Measurements from ENCODE around the gene PCP4L1.

DNA sequence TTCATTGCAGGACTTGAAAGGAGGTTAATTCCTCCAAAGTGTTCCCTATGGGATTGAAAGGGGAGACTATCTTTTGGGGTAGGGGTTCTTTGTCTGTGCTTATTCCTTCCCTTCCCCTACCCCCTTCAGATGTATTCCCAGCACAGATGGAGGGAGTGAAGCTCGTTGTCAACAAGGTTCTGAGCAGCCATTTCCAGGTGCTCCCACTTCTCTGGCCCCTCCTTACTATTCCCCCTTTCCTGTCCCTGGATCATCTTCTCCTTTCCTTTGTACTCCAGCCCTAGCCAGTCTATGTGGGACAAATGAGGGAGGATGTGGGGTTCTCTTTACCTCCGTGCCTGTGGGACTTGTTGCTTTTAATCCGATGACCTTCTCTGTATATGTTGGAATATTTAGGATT is 31.8 kb upstream of the PCP4L1 start:
- TF ChIP-seq POLR2A (IDR thresholded peaks at IDR 0.05), result no peak
- TF ChIP-seq, protein P1, sequence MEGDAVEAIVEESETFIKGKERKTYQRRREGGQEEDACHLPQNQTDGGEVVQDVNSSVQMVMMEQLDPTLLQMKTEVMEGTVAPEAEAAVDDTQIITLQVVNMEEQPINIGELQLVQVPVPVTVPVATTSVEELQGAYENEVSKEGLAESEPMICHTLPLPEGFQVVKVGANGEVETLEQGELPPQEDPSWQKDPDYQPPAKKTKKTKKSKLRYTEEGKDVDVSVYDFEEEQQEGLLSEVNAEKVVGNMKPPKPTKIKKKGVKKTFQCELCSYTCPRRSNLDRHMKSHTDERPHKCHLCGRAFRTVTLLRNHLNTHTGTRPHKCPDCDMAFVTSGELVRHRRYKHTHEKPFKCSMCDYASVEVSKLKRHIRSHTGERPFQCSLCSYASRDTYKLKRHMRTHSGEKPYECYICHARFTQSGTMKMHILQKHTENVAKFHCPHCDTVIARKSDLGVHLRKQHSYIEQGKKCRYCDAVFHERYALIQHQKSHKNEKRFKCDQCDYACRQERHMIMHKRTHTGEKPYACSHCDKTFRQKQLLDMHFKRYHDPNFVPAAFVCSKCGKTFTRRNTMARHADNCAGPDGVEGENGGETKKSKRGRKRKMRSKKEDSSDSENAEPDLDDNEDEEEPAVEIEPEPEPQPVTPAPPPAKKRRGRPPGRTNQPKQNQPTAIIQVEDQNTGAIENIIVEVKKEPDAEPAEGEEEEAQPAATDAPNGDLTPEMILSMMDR (IDR thresholded peaks at IDR 0.05), result no peak
- no peak for TF ChIP-seq EP300 (IDR thresholded peaks at IDR 0.05)

All from tibial nerve (tissue), 4 donors.